Measurements from ENCODE around the gene PDLIM1. TPM values are rescaled to one million over a fixed set of nuclear protein-coding genes. Genes with fewer than 3 reads are reported as not detected.
A peak's percentile ranks its signal among the peaks of the same experiment; 100 is the strongest.
"Not testable (repeated sequence)": the region's sequence is repeated elsewhere in the genome, so short reads cannot be mapped to it uniquely, and the experiment has no call there.

Gene PDLIM1
- total and polyA plus RNA-seq, 3 experiments from 2014 or later = 0.88 to 11.7 (median 1.4) TPM

DNA sequence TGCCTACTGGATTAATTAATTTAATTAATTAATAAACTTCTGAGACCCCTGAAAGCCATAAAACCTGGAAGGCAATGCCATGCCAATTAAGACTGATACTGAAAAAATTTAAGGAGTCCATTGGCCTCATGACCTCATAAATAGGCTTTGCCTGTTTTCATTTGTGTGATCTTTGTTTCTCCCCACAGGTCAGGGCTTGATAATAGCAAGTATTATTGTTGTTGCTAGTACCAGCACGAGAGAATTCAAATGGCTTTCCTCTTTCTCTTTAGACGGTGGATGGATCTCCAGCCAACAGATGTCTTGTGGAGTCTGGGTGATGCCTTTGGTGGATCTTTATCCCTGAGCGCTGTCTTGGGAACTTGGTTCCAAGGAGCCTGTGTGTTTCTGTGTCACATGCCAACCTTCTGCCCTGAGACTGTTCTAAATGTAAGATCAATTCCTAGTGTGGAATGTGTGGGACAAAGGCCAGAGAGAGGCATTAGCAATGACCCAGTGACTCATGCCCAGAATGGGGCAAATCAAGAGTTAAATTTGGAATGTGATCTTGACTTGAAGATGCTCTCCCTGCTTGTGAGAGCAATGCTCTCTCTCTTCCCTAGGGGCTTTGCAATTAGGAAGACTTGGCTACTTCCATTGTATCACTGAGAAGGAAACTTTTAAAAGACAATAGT lies 79.1 kb downstream of the PDLIM1 start:
- POLR2A ChIA-PET = no interaction called here
- no peak overlapping the region for H3K27ac Mint-ChIP-seq

DNA sequence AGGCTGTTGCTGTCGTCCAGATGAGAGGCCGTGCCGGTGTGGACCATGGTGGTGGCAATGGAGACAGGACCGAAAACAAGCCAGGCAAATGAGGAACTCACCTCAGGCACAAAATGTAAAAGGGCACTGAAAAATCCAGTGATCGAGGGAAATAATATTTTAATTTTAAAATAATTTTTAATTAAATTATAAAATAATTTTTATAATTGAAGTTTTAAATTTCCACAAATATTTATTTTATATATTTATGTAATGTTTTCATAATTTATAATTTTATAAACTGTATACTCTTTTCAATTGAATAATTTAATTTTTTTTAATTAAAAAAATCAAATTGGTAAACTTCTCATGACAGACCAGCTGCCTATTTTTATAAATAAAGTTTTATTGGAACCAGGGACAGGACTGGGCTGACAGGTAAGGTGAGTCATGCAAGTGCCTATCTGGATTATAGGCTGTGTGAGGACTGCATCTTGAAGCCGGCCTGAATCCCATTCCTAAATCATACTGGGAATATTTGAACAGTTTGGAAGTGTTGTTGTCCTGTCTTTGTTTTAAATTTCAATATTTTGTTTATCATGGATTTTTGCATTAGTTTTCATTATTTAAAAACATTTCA lies 81.2 kb downstream of the PDLIM1 start:
- Mint-ChIP-seq H3K9me3 (peaks cover 0 to 3% (median 0%) of the 10 kb centered on the region in 5 donors), H3K4me1 (no peaks in the 10 kb centered on the region), H3K4me3 (no peak overlapping the region), H3K27ac (no peak overlapping the region), H3K27me3 (peaks cover 0 to 2% of the 10 kb centered on the region in 2 donors), H3K36me3 (peaks cover 0 to 2% (median 0%) of the 10 kb centered on the region in 3 donors)
- Histone ChIP-seq H3K9me3 (ENCODE audit: low read length) (no peaks in the 10 kb centered on the region), H3K36me3 (ENCODE audit: insufficient read depth, low read length) (no peaks in the 10 kb centered on the region), H3K27me3 (ENCODE audit: insufficient read depth, low read length, poor library complexity, severe bottlenecking) (no peaks in the 10 kb centered on the region), H3K4me1 (ENCODE audit: insufficient read depth, low read length) (no peaks in the 10 kb centered on the region), H3K27ac (ENCODE audit: low read depth, low read length) (no peak overlapping the region), H3K4me3 (ENCODE audit: low read length) (no peak overlapping the region)
- DNase-seq = no peak
- ChIA-PET CTCF (no interaction called here), POLR2A (no interaction called here)

More for the DNA sequence above, 79.1 kb downstream of the PDLIM1 start:
- no peaks in the 10 kb centered on the region for H3K36me3 ChIP-seq (ENCODE audit: insufficient read depth, low read length)
- no peak overlapping the region for H3K4me3 ChIP-seq (ENCODE audit: low read length)
- Mint-ChIP-seq H3K36me3 (peaks cover 0 to 2% (median 0%) of the 10 kb centered on the region in 3 donors), H3K9me3 (peaks cover 0 to 2% (median 0%) of the 10 kb centered on the region in 5 donors), H3K4me3 (no peak overlapping the region), H3K4me1 (no peaks in the 10 kb centered on the region), H3K27me3 (peaks cover 0 to 2% of the 10 kb centered on the region in 2 donors)
- H3K27me3 ChIP-seq (ENCODE audit: insufficient read depth, low read length, poor library complexity, severe bottlenecking) = no peaks in the 10 kb centered on the region
- no peaks in the 10 kb centered on the region for H3K9me3 ChIP-seq (ENCODE audit: low read length)
- H3K4me1 ChIP-seq (ENCODE audit: insufficient read depth, low read length) = no peaks in the 10 kb centered on the region
- no peak overlapping the region for H3K27ac ChIP-seq (ENCODE audit: low read depth, low read length)
- DNase-seq = no peak
- CTCF ChIA-PET = no interaction called here

DNA sequence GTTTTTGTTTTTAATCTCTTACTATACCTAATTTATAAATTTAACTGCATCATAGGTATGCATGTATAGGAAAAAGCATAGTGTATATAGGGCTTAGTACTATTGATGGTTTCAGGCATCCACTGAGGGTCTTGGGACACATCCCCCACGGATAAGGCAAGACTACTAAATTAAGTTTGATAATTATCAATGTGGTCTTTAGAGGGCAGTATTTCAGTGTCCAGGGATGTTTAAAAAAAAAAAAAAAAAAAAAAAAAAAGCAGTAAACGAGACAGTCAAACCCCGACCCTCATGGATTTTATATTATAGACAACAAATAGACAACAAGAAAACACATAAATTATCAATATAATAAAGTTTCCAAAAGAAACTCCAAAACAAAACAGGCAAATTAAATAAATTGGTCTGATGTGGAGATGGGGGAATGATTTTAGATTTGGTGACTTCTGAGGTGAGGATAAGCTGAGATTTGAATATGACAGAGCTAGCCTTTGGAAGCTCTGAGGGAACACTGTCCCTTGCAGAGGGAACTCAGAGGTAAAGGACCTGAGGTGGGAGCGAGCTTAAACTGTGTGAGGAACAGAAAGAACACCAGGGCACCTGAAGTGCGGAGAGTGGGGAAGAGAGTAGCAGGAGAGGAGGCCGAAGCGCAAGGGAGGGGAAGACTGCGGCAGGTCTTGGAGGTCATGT lies 82.0 kb downstream of the PDLIM1 start:
- CTCF ChIA-PET = no interaction called here
- Histone ChIP-seq H3K36me3 (ENCODE audit: insufficient read depth, low read length) (no peaks in the 10 kb centered on the region), H3K27me3 (ENCODE audit: insufficient read depth, low read length, poor library complexity, severe bottlenecking) (no peaks in the 10 kb centered on the region), H3K4me3 (ENCODE audit: low read length) (no peak overlapping the region), H3K27ac (ENCODE audit: low read depth, low read length) (no peak overlapping the region), H3K4me1 (ENCODE audit: insufficient read depth, low read length) (no peaks in the 10 kb centered on the region), H3K9me3 (ENCODE audit: low read length) (no peaks in the 10 kb centered on the region)
- H3K27me3 Mint-ChIP-seq = peaks cover 0 to 2% of the 10 kb centered on the region in 2 donors
- peaks cover 0 to 3% (median 0%) of the 10 kb centered on the region in 5 donors for H3K9me3 Mint-ChIP-seq
- no peaks in the 10 kb centered on the region for H3K4me1 Mint-ChIP-seq
- H3K4me3 Mint-ChIP-seq = no peak overlapping the region
- H3K27ac Mint-ChIP-seq = no peak overlapping the region
- POLR2A ChIA-PET = no interaction called here
- H3K36me3 Mint-ChIP-seq = peaks cover 0 to 2% (median 0%) of the 10 kb centered on the region in 3 donors
- DNase-seq = no peak

GRCh38 chr10:95202865-95203264 lies 87.9 kb downstream of the PDLIM1 start:
- H3K9me3 ChIP-seq (ENCODE audit: low read length); H3K27ac Mint-ChIP-seq; H3K27ac ChIP-seq (ENCODE audit: low read depth, low read length); POLR2A ChIA-PET; DNase-seq; H3K4me1 ChIP-seq (ENCODE audit: insufficient read depth, low read length); H3K36me3 Mint-ChIP-seq; H3K4me1 Mint-ChIP-seq; H3K4me3 ChIP-seq (ENCODE audit: low read length); H3K27me3 Mint-ChIP-seq; H3K27me3 ChIP-seq (ENCODE audit: insufficient read depth, low read length, poor library complexity, severe bottlenecking); H3K36me3 ChIP-seq (ENCODE audit: insufficient read depth, low read length); H3K9me3 Mint-ChIP-seq; H3K4me3 Mint-ChIP-seq; CTCF ChIA-PET: not testable (repeated sequence)

- Histone ChIP-seq H3K36me3 (ENCODE audit: insufficient read depth, low read length) (no peaks in the 10 kb centered on the region), H3K27ac (ENCODE audit: low read depth, low read length) (no peak overlapping the region), H3K9me3 (ENCODE audit: low read length) (no peaks in the 10 kb centered on the region), H3K4me3 (ENCODE audit: low read length) (no peak overlapping the region), H3K27me3 (ENCODE audit: insufficient read depth, low read length, poor library complexity, severe bottlenecking) (no peaks in the 10 kb centered on the region), H3K4me1 (ENCODE audit: insufficient read depth, low read length) (no peaks in the 10 kb centered on the region)
- Mint-ChIP-seq H3K27ac (no peak overlapping the region), H3K27me3 (peaks cover 1 to 3% of the 10 kb centered on the region in 2 donors), H3K4me3 (no peak overlapping the region), H3K36me3 (no peaks in the 10 kb centered on the region), H3K4me1 (no peaks in the 10 kb centered on the region), H3K9me3 (peaks cover 0 to 7% (median 2%) of the 10 kb centered on the region in 5 donors)
- no peak for DNase-seq
- ChIA-PET POLR2A (no interaction called here), CTCF (no interaction called here)
These were observed 89.1 kb downstream of the PDLIM1 start for GRCh38 chr10:95201736-95202135.

GRCh38 chr10:95196046-95196445 lies 94.8 kb downstream of the PDLIM1 start:
- CTCF ChIA-PET = no interaction called here
- Histone ChIP-seq H3K4me1 (ENCODE audit: insufficient read depth, low read length) (no peaks in the 10 kb centered on the region), H3K36me3 (ENCODE audit: insufficient read depth, low read length) (no peaks in the 10 kb centered on the region), H3K4me3 (ENCODE audit: low read length) (no peak overlapping the region), H3K9me3 (ENCODE audit: low read length) (no peaks in the 10 kb centered on the region), H3K27me3 (ENCODE audit: insufficient read depth, low read length, poor library complexity, severe bottlenecking) (no peaks in the 10 kb centered on the region), H3K27ac (ENCODE audit: low read depth, low read length) (no peak overlapping the region)
- no peak overlapping the region for H3K27ac Mint-ChIP-seq
- H3K27me3 Mint-ChIP-seq = peaks cover 0 to 12% of the 10 kb centered on the region in 2 donors
- H3K4me3 Mint-ChIP-seq = no peak overlapping the region
- H3K9me3 Mint-ChIP-seq = peaks cover 0 to 9% (median 2%) of the 10 kb centered on the region in 5 donors
- POLR2A ChIA-PET = no interaction called here
- no peaks in the 10 kb centered on the region for H3K4me1 Mint-ChIP-seq
- no peak for DNase-seq
- no peaks in the 10 kb centered on the region for H3K36me3 Mint-ChIP-seq

DNA sequence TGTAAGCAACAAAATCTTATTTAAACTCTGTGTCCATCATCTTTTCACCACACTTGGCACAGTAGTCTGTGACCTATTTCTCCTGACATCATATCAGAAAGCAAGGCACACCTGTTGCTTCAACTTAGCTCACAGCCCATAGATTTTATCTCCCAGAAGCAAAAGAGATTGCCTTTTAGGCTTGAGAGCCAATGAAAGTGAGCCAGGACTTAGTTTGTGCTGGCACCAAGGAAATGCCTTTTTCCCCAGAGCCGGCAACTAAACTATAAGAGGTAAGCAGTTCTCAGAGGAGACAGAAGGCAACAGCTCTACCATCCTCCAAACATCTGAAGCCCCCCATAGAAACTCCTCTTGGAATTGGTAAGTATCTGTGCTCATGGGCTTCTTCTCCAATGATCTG lies 96.9 kb downstream of the PDLIM1 start, which contains the start of gene ACSM6:
ACSM6 (plus strand) TSS at position 295 of the 400 bp plus-strand sequence. CDS start 248 bp downstream, outside the sequence.
- peaks cover 0 to 12% of the 10 kb centered on the region in 2 donors for H3K27me3 Mint-ChIP-seq
- Histone ChIP-seq H3K9me3 (ENCODE audit: low read length) (no peaks in the 10 kb centered on the region), H3K36me3 (ENCODE audit: insufficient read depth, low read length) (no peaks in the 10 kb centered on the region), H3K4me1 (ENCODE audit: insufficient read depth, low read length) (no peaks in the 10 kb centered on the region), H3K27ac (ENCODE audit: low read depth, low read length) (no peak within 1 kb of the TSS), H3K4me3 (ENCODE audit: low read length) (no peak within 1 kb of the TSS), H3K27me3 (ENCODE audit: insufficient read depth, low read length, poor library complexity, severe bottlenecking) (no peaks in the 10 kb centered on the region)
- no peak within 1 kb of the TSS for H3K27ac Mint-ChIP-seq
- no peak within 1 kb of the TSS for H3K4me3 Mint-ChIP-seq
- H3K4me1 Mint-ChIP-seq = no peaks in the 10 kb centered on the region
- H3K36me3 Mint-ChIP-seq = no peaks in the 10 kb centered on the region
- no peak for DNase-seq
- H3K9me3 Mint-ChIP-seq = peaks cover 0 to 7% (median 0%) of the 10 kb centered on the region in 5 donors
- POLR2A ChIA-PET = no interaction called here
- CTCF ChIA-PET = no interaction called here

- Histone ChIP-seq H3K4me3 (ENCODE audit: low read length) (no peak overlapping the region), H3K36me3 (ENCODE audit: insufficient read depth, low read length) (no peaks in the 10 kb centered on the region), H3K4me1 (ENCODE audit: insufficient read depth, low read length) (no peaks in the 10 kb centered on the region), H3K27ac (ENCODE audit: low read depth, low read length) (no peak overlapping the region), H3K27me3 (ENCODE audit: insufficient read depth, low read length, poor library complexity, severe bottlenecking) (no peaks in the 10 kb centered on the region), H3K9me3 (ENCODE audit: low read length) (no peaks in the 10 kb centered on the region)
- Mint-ChIP-seq H3K4me1 (peaks cover 0 to 6% (median 4%) of the 10 kb centered on the region in 3 donors), H3K27ac (peak overlapping the region in 1 of 8 donors; percentile 6), H3K36me3 (no peaks in the 10 kb centered on the region), H3K9me3 (peaks cover 0 to 3% (median 2%) of the 10 kb centered on the region in 5 donors), H3K27me3 (peaks cover 12 to 18% of the 10 kb centered on the region in 2 donors), H3K4me3 (no peak overlapping the region)
- ChIA-PET CTCF (no interaction called here), POLR2A (no interaction called here)
- no peak for DNase-seq
These were observed 102.2 kb downstream of the PDLIM1 start for GRCh38 chr10:95188593-95188992.
